Left ventricle myocardium inferior (tissue), 1 donor: ENCODE data around the gene EEF2K. TPM values are rescaled to one million over a fixed set of nuclear protein-coding genes. Genes with fewer than 3 reads are reported as not detected.

Experiments used
- DNase-seq: peaks from one replicate; pipeline ENCODE4 v3.0.0-alpha.2; 2020
- H3K27ac ChIP-seq: fragments of 200-600 bp; replicated peaks from 2 replicates; pipeline ENCODE4 v1.8.0; 2021
- H3K27me3 ChIP-seq: fragments of 200-600 bp; 2 replicates; pipeline ENCODE4 v1.8.0; 2021; ENCODE audit warnings: low read depth
- H3K36me3 ChIP-seq: fragments of 200-600 bp; 2 replicates; pipeline ENCODE4 v1.8.0; 2021
- H3K4me1 ChIP-seq: fragments of 200-600 bp; 2 replicates; pipeline ENCODE4 v1.8.0; 2021
- H3K4me3 ChIP-seq: fragments of 200-600 bp; 2 replicates; pipeline ENCODE4 v1.8.0; 2021; ENCODE audit warnings: mild to moderate bottlenecking, moderate library complexity
- H3K9me3 ChIP-seq: fragments of 200-600 bp; replicated peaks from 2 replicates; pipeline ENCODE4 v1.8.0; 2021
- CTCF ChIP-seq: fragments of 200-600 bp; IDR thresholded peaks from 2 replicates; pipeline ENCODE4 v1.8.0; 2021; ENCODE audit warnings: antibody characterized with exemption, mild to moderate bottlenecking, borderline replicate concordance
- intact Hi-C: fragments of 100-400 bp; cut with micrococcal nuclease; formaldehyde crosslinking; loops from one replicate; pipeline ENCODE4 v1.11.0; 2022
- total RNA-seq: library from RNA; stranded (reverse); fragmentation: NEBNext Ultra II Directional; extraction: Animal tissue kit (Norgen Biotek cat#: 25700); gene quantifications from one replicate; pipeline ENCODE4 v1.2.1, GENCODE V29; 2021
- donor health status: DM: no; HTN: yes; CAD: no; lungs with severe emphysema.

Gene EEF2K
- total RNA-seq, 1 donor from 2014 or later: 22.1 TPM

DNA sequence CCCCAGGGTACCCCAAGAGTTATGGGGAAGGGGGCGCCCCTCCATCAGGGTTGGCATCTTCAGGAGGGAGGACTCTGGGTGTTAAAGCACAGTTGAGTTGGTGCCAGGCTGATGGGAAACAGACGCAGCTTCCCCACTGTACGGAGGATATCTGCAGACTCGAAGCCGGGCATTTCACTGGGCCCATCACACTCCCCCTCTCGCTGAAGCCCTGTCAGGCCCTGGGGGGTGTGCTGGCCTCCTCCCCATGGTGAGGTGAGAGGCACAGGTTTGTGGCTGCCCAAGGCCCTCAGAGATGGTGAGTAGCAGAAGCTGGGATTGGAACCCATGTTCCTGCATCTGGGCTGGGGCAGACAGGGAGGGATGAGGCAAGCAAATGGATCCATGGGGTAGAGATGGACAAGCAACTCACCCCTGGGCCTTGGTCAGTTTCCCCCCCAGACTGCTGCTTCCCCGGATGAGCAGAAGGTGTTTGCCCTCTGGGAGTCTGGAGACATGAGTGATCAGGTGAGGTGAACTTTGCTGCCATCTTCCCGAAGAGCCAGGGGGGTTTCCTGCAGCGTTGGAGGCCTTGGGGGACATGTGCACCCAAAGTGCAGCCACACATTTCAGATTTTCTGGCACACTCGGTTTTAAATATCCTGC, 122.1 kb downstream of the EEF2K start:
- Histone ChIP-seq H3K36me3 (peaks cover 95% of the 10 kb centered on the region), H3K27ac (no peak overlapping the region), H3K4me1 (peaks cover 15% of the 10 kb centered on the region), H3K27me3 (no peaks in the 10 kb centered on the region), H3K4me3 (no peak overlapping the region), H3K9me3 (no peaks in the 10 kb centered on the region)
- TF ChIP-seq CTCF: no peak
- DNase-seq: no peak
- intact Hi-C loops: no loop called here

GRCh38 chr16:22329199-22329695, 123.2 kb downstream of the EEF2K start:
- no peak for TF ChIP-seq CTCF
- no peaks in the 10 kb centered on the region for H3K9me3 ChIP-seq
- H3K27ac ChIP-seq: no peak overlapping the region
- peaks cover 15% of the 10 kb centered on the region for H3K4me1 ChIP-seq
- intact Hi-C loops: no loop called here
- H3K36me3 ChIP-seq: peaks cover 98% of the 10 kb centered on the region
- H3K4me3 ChIP-seq: no peak overlapping the region
- no peaks in the 10 kb centered on the region for H3K27me3 ChIP-seq
- DNase-seq: no peak

- no peak for TF ChIP-seq CTCF
- H3K9me3 ChIP-seq: no peaks in the 10 kb centered on the region
- no peak for DNase-seq
- no peak overlapping the region for H3K4me3 ChIP-seq
- H3K27me3 ChIP-seq: no peaks in the 10 kb centered on the region
- intact Hi-C loops: no loop called here
- no peak overlapping the region for H3K27ac ChIP-seq
- H3K4me1 ChIP-seq: peaks cover 15% of the 10 kb centered on the region
- H3K36me3 ChIP-seq: peaks cover 98% of the 10 kb centered on the region
Measured at GRCh38 chr16:22330326-22330725, 124.2 kb downstream of the EEF2K start.

DNA sequence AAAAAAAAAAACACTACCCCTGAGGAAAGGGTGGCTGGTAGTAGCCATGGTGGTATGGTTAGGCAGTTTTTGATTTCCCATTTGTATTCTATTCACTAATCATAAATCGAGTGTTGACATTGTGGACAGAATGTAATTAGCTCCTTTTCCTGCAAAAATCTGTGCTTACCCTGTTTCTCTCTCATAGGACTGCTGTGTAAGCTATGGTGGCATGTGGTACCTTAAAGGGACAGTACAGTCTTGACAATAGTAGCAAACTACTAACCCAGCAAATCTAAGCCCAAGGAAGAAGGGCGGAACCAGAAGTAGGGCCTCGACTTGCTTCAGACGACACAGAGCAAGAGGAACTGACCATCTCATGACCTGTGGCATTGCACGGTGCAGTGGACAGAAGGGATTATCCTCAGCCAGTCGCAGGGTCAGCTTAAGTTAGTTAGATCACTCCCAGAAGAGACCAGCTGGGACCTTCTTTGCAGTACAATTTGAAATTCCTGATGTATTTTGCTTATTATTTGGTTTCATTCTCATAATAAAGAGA, 127.4 kb downstream of the EEF2K start:
- DNase-seq: no peak

DNA sequence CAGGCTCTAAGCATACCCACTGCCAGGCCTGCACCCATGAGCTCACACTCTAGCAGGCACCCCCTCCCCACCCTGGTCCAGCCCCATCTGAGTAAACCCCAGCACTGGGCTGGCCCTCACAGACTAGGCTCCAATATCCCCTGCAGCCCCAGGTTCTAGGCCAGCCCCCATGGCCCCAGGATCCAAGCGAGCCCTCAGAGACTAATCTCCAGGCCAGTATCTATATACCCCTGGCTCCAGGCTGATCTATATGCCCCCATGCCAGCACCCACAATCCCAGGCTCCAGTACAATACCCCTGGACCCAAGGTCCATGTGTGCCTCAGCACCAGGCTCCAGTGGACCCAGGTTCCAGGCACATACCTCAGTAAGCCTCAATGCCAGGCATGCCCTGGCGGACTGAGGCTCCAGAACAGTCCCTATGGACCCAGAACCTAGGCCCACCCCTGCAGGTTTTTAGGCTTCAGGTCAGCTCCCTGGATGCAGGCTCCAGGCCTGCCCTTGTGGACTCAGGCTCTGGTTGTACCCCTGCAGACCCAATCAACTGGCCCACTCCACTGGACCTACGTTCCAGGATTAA, 129.7 kb downstream of the EEF2K start:
- Histone ChIP-seq H3K4me3 (no peak overlapping the region), H3K4me1 (no peaks in the 10 kb centered on the region), H3K27ac (no peak overlapping the region), H3K9me3 (peaks cover 29% of the 10 kb centered on the region), H3K36me3 (peaks cover 65% of the 10 kb centered on the region), H3K27me3 (no peaks in the 10 kb centered on the region)
- intact Hi-C loops: no loop called here
- no peak for DNase-seq
- TF ChIP-seq CTCF: no peak

More for the DNA sequence above, 127.4 kb downstream of the EEF2K start:
- H3K9me3 ChIP-seq: peaks cover 23% of the 10 kb centered on the region
- no peak for TF ChIP-seq CTCF
- peaks cover 86% of the 10 kb centered on the region for H3K36me3 ChIP-seq
- H3K27me3 ChIP-seq: no peaks in the 10 kb centered on the region
- intact Hi-C loops: no loop called here
- H3K4me3 ChIP-seq: no peak overlapping the region
- H3K27ac ChIP-seq: no peak overlapping the region
- peaks cover 6% of the 10 kb centered on the region for H3K4me1 ChIP-seq
